Hepatocyte (in vitro differentiated cells): ENCODE data around the gene CD3G.

Experiments
- CTCF ChIP-seq: fragments of 200-600 bp; sonication (generic); IDR thresholded peaks from 2 replicates; pipeline ENCODE4 v1.5.1; 2016; ENCODE audit warnings: antibody characterized with exemption, mild to moderate bottlenecking; ENCODE audit not compliant: poor library complexity
- EZH2phosphoT487 ChIP-seq: fragments of 200-600 bp; sonication (generic); IDR thresholded peaks from one replicate; pipeline ENCODE4 v1.6.1; 2018; ENCODE audit warnings: antibody characterized with exemption, mild to moderate bottlenecking, low read depth, moderate library complexity; ENCODE audit not compliant: unreplicated experiment, severe bottlenecking

GRCh38 chr11:118301600-118302195 is 42.4 kb upstream of the CD3G start:
- no peak for TF ChIP-seq CTCF
- no peak for TF ChIP-seq EZH2phosphoT487
